ENCODE measurements around the gene SPATS2L.

SPATS2L gene

GRCh38 chr2:200448455-200448854 lies 142.0 kb downstream of the SPATS2L start:
- DNase-seq, result no peak

- DNase-seq, result no peak
These were observed 142.7 kb downstream of the SPATS2L start for GRCh38 chr2:200449149-200449548.

DNA sequence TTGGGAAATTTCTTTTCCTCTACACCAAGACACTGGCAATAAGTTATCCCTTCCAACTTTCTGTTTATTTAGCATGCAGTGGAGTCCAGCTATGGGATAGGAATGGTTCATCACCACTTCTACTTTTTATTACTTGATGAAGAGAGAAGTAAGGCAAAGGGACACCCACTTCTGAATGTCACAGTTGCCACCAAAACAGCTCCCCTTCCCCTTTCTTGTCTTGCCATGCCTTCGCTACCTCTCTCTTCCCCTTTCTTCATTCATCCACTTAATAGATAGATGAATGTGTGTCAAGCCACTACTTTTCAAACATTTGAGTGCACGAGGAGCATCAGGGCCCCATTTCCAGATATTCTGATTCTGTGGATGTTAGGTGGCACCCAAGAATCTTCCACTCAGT lies 143.8 kb downstream of the SPATS2L start:
- no peak for DNase-seq

DNA sequence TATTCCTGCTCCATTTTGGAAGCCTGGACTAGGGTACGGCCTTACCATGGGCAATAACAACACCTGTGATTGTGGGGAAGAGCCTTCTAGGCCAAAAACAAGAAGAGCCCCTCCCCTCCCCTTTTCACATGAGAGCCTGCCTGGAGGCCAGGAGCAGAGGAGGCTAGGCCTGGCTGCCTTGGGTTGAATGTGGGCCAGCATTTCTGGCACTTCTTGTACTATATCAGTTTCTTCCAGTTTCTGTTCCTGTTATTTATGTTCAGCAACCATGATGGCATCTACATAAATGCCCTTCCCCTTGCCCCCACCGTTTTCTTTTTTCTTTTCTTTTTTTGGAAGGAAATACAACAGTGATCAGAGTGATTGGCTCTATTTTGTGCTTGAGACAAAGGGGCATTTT lies 145.0 kb downstream of the SPATS2L start:
- no peak for DNase-seq

GRCh38 chr2:200452377-200452776 lies 145.9 kb downstream of the SPATS2L start:
- DNase-seq, result no peak

GRCh38 chr2:200453142-200453852 lies 146.8 kb downstream of the SPATS2L start:
- DNase-seq, result no peak

DNA sequence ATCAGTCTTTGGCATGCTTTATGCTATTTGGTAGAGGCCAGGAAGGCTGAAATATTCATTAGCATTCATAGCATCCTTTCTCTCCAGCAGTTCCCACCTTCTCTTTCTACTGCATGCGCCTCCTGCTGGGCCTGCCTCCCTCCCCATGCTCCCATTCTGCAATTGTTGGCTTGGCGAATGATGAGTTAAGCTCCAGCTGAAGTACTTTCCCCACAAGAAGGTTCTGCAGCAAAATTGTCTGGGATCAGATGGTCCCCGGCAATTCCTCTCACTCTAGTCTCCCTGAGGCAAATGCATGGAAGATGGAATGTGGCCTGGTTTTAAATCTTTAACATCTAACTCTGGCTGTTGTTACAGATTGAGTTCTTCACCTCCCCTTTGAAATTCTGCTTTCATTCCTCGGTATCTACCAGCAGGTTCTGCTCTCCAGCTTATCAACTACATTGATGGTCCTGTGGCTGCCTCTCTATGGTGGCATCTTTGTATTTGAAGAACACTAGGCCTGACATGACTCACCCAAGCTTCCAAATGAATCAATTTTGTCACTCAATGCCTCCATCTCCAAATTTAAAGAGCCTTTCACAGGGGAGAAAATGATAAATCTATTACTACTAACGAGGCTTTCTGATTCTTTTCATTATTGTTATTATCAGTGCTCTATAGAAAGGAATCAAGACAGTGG lies 147.5 kb downstream of the SPATS2L start:
- DNase-seq, result no peak

GRCh38 chr2:200454927-200455801 lies 148.7 kb downstream of the SPATS2L start:
- no peak for DNase-seq

- no peak for DNase-seq
These were observed 149.5 kb downstream of the SPATS2L start for GRCh38 chr2:200455958-200456421.

DNA sequence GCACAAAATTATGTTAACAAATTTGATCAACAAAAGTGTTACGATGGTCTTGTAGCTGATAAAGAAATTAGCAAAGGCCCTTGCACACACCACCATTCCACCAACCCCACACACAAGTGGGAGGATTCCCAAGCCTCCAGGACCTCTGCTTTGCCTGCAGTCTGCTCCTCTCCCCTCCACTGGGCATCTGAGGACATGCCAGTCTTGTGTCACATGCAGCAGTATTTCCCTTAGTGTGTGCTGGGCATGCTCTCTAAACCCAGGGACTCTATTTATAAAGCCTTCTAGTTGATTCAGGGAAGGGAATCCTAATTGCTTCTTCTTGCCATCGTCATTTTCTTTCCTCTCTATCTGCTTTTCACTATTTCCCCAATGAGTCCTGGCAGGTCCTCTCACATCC lies 150.1 kb downstream of the SPATS2L start:
- no peak for DNase-seq

- no peak for DNase-seq
These were observed 152.6 kb downstream of the SPATS2L start for GRCh38 chr2:200459101-200459500.

- no peak for DNase-seq
These were observed 155.6 kb downstream of the SPATS2L start for GRCh38 chr2:200461846-200462710.

DNA sequence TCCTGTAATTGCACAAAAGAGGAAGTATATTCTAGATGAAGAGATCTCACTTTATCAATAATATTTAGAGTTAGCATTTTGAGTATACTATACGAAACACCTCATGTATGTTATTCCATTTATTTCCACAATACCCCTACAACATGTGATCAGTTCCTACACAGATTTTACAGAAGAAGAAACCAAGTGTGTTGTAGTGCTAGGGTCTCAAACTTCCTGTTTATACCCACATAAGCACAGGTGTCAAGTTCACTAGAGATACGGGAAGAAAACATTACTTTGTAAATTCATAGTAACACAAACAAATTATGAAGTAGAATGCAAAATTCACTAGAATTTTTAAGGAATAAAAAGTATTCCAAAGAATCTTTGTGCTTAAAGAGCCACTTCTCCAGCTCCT lies 157.0 kb downstream of the SPATS2L start:
- DNase-seq, result no peak

DNA sequence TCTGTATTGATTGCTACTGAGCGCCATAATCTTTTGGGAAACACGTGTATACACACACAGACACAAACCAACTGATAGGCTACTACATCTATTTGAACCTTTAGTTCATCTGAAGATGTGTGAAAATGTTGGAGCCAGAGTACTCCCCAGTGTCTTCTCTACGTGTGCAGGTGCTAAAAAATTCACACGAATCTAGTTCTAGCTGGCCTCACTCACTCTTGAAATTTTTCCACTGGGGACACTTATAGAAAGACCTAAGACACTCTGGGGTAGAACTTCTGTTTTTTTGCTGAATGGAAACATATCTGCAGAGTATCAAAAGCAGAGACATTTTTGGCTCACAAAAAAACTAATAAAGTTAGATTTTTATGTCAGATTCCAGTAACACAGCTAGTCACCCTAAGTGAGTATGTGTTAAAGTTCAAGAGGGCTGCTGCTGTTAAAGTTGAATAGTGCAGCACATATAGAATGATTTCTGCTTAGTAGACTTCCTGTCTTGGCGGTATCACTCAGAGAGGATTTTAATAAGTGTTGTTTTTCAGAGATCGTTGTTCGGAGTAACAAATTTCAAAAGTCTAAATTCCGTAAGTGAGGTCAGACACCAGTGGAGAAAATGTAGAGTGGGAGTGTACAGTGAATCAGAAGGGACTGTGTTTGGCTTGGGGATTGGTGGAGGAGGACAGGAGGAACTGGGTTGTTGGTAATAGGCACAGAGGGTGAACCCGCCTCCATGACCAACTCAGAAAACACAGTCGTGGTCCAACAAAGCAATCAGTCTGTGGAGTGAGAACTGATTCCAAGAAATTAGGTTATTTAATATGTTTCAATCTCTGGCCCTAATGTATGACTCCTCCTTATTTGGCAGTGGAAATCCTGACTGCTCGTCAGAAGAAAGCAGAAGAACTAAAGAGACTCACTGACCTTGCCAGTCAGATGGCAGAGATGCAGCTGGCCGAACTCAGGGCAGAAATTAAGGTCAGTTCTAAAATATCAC lies 160.2 kb downstream of the SPATS2L start:
- no peak for DNase-seq

- DNase-seq, result no peak
These were observed 161.6 kb downstream of the SPATS2L start for GRCh38 chr2:200467806-200468681.

DNA sequence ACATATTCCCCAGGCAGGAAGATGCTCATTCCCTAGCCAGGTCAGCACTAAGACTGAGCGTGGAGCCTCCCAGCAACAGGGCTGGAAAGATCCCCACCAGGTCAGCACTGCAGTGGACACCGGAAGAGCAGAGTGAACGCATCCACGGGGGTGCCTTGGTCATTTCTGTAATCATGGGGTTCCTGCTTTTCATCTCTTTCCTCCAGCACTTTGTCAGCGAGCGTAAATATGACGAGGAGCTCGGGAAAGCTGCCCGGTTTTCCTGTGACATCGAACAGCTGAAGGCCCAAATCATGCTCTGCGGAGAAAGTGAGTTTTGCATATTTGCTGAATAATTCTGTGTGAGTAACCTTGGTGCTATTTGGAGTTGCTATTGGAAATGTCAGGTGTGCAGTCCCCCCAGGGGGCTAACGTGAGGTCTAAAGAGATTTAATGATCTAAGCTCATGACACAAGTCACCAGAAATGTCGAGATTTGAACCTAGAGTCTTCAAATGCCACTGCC lies 163.3 kb downstream of the SPATS2L start:
- DNase-seq, result no peak

DNA sequence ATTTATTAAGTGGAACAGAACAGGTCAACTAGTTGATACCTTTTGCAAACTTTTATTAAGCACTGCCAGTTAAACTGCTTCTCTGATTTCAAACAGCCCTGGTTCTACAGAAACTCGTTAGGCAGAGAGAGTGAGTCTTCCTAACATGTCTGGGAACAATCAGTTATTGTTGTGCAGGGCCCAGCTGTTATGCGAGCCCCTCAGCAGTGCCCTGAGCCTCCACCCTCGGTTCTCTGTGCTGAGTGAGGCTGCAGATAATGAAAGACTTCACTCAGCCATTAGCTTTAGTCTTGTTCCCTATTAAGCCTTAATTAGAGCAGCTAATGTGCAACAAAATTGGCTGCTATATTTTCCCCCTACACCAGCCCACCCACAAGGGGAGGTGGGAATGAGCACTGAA lies 163.7 kb downstream of the SPATS2L start:
- DNase-seq, result no peak

DNA sequence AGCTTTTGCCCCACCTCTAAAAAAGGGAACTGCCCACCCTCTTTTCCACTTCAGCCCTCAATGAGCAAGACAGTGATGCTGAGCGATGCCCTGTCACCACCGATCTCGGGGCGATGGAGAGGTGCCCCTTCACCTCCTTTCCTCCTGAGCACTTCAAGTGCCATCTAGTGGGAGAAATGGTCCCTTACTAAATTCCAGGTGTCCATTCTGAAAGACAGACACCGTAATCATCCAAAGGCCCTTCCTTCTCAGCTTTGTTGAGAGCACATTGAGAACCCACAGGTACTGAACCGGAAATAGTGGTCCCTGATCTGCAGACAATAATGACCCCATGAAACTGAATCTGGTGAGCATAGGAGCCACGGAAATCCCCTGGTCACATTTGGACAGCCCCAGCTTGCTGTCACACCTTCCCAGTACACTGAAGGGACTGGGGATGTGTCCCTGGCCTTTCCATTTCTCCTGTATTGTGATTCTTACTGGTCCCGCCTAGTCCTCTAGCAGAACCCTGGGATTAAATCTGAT lies 164.9 kb downstream of the SPATS2L start:
- peak; percentile 42 to 45 for DNase-seq

DNA sequence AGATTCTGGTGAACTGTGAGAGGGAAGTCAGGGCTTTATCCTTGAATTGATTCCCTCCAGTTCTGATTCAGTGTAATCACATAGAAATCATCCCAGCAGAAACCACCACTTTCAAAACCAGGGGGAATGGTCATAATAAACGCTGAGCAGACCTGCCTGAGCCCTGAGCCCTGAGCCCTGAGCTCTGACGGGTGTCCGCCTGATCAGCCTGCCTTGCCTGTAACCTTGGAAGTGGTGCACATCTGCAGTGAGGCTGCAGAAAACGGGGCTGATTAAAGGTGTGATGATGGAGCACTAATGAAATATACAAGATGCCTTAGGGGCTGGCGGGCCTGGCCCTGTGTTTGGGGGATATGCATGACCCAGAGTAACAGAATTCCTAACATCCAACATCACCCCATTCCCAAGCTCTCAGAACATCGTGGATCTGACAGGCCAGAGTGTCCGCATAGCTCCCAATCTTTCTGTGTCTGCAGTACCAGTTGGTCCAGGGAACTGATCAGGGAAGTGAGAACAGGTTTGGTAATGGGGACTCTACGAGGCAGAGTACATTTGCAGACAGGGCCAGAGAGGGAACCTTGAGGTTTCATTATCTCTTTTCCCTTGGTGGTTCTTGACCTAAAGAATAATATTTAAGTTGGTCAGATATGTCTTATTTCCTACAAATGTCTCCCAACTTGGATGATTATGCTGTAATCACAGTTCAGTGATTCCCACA lies 165.6 kb downstream of the SPATS2L start:
- no peak for DNase-seq

Data from NCI-H2081 (cell line).